Non-pigmented ciliary epithelial cell (primary cell): ENCODE results near the gene SLC48A1.

Experiments
- DNase-seq: peaks from one replicate; pipeline ENCODE4 v3.0.0-alpha.2; 2010; ENCODE audit warnings: low read depth

Gene SLC48A1

GRCh38 chr12:47773062-47773857 lies at the start of gene SLC48A1:
Gene SLC48A1 (plus strand): TSS chr12:47773238. CDS start chr12:47773305, 67 bp downstream.
- no peak for DNase-seq

- DNase-seq: no peak
These were observed 47.8 kb upstream of the SLC48A1 start, which contains the start of gene ENDOU for GRCh38 chr12:47725091-47725772. Gene ENDOU (minus strand): TSS chr12:47725490. CDS start chr12:47725413, 77 bp downstream.

GRCh38 chr12:47725893-47726292 lies 47.1 kb upstream of the SLC48A1 start:
- no peak for DNase-seq

- no peak for DNase-seq
These were observed 43.8 kb upstream of the SLC48A1 start for GRCh38 chr12:47729233-47729632.

GRCh38 chr12:47730341-47730744 lies 42.7 kb upstream of the SLC48A1 start:
- DNase-seq: no peak

GRCh38 chr12:47731723-47732122 lies 41.3 kb upstream of the SLC48A1 start:
- no peak for DNase-seq

- DNase-seq: no peak
These were observed 40.5 kb upstream of the SLC48A1 start for GRCh38 chr12:47732504-47732903.

GRCh38 chr12:47733142-47733541 lies 39.9 kb upstream of the SLC48A1 start:
- DNase-seq: no peak

GRCh38 chr12:47734725-47735480 lies 38.1 kb upstream of the SLC48A1 start:
- no peak for DNase-seq

- no peak for DNase-seq
These were observed 37.4 kb upstream of the SLC48A1 start for GRCh38 chr12:47735649-47736048.

GRCh38 chr12:47736216-47736615 lies 36.8 kb upstream of the SLC48A1 start:
- DNase-seq: no peak

- no peak for DNase-seq
These were observed 36.0 kb upstream of the SLC48A1 start for GRCh38 chr12:47736877-47737676.

GRCh38 chr12:47737936-47738594 lies 35.0 kb upstream of the SLC48A1 start:
- no peak for DNase-seq

GRCh38 chr12:47739297-47739696 lies 33.7 kb upstream of the SLC48A1 start:
- DNase-seq: no peak

GRCh38 chr12:47739979-47740378 lies 33.1 kb upstream of the SLC48A1 start:
- DNase-seq: no peak

- DNase-seq: no peak
These were observed 32.3 kb upstream of the SLC48A1 start for GRCh38 chr12:47740606-47741339.

- no peak for DNase-seq
These were observed 31.7 kb upstream of the SLC48A1 start for GRCh38 chr12:47741340-47741703.

- no peak for DNase-seq
These were observed 30.7 kb upstream of the SLC48A1 start for GRCh38 chr12:47742253-47742825.

GRCh38 chr12:47743311-47743860 lies 29.7 kb upstream of the SLC48A1 start:
- DNase-seq: no peak
